ENCODE data around the gene FAM20C.
A peak's percentile ranks its signal among the peaks of the same experiment; 100 is the strongest.
"Not testable (repeated sequence)": the region's sequence is repeated elsewhere in the genome, so short reads cannot be mapped to it uniquely, and the experiment has no call there.

Gene FAM20C

DNA sequence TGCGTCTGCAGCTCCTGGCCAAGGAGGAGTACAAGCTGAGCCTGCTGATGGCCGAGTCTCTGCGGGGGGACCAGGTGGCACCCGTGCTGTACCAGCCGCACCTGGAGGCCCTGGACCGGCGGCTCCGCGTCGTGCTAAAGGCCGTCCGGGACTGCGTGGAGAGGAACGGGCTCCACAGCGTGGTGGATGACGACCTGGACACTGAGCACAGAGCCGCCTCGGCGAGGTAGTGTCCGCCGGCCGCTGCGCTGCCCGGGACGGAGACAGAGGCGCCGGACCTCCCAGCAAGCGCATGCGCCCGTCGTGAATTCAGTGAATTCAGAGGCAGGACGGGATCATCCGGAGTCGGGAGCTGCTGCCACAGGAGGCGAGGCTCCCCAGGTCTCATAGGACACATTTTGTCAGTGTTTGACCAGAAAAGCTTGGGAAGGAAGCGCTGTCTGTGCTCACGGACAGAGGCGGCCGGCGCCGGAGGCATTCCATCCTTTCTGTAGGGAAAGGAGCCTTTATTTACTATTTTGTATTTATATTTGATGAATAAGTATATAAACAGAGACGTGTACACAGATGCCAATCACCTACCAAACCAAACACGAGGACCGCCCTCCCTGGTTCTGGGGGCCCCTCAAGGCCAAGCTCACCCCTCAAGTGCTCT lies 67.5 kb downstream of the FAM20C start:
- TF ChIP-seq CTCF (IDR thresholded peaks at IDR 0.05; ENCODE audit: low read depth, low read length, missing control alignments) = no peak
- H3K4me3 ChIP-seq (replicated peaks; ENCODE audit: low read depth, low read length) = no peak overlapping the region
- no peak for DNase-seq (ENCODE audit: extremely low read depth, low read depth)

DNA sequence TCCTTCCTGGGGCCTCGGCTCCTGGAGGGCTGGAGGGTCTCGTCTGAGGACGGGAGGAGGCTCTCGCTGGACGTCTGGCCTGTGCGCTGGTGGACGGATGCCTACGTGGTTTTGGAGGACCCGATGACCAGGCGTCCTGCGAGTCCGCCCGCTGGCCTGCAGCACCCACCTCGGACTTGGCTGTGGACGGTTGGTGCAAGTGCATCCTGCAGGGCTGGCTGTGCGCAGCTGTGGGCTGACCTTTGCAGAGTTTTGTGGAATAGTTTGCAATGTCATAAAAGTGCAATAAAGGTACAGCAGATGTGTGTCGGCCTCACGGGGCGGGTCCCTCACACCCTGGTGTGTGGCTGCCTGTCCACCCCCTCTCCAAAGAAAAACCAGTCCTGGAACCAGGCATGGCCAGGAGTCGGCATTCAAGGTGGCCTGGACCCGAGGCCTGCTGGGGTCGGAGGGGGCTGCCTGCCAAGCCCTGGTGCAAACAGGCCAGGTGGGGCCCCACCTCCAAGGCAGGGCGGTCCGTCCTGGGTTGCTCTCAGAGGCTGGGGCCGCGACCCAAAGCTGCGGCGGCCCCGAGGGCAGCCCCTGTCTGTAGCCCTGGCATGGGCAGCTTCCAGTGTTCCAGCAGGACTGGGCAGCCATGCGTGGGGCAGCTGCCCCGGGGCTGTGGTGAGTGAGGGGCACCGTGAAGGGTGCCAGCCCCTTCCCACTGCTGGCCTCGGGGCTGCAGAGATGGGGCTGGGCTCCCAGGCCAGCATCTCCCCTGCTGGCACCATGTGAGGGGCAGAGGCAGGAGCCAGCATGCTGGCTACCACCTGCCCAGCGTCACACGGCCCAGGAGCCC lies 68.3 kb downstream of the FAM20C start:
- TF ChIP-seq CTCF (IDR thresholded peaks at IDR 0.05; ENCODE audit: low read depth, low read length, missing control alignments) = no peak
- DNase-seq (ENCODE audit: extremely low read depth, low read depth) = no peak
- no peak overlapping the region for H3K4me3 ChIP-seq (replicated peaks; ENCODE audit: low read depth, low read length)

DNA sequence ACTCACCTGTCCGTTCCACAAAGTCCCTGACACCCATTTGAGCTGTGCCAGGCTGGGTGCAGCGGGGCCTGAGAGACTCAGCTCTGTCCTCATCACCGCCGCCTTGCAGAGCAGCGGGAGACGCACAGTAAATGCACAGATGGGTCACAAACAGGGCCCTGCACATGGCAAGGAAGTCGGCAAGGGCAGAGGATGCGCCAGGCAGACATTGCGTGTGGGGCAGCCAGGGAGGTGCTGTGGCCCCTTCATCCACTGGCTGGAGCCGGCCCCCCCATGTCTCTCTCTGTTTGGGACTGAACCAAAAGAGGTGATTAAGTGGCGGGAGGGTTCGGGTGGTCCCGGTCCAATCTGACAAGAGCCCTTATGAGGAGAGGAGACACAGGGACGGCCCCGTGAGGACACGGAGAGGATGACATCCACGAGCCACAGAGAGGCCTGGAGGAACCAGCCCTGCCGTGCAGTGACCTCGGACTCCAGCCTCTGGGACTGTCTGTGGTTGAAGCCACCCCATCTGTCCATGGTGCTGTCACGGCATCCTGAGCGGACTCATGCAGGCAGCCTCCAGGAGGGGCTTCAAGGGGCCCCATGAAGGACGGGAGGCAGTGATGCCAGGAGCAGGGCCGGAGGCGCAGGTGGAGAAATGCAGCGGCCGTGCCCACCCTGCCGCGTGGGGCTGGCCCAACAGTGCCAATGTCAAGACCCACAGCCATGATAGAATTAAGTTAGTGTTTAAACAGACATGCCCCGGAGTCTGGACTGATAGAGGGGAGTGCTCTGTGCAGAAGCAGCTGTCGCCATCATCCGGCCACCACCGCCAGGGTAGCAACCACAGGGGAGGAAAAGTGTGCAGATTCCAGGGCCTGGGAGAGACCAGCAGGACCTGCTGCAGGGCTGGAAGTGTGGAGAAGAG lies 69.2 kb downstream of the FAM20C start:
- TF ChIP-seq CTCF (IDR thresholded peaks at IDR 0.05; ENCODE audit: low read depth, low read length, missing control alignments) = no peak
- no peak for DNase-seq (ENCODE audit: extremely low read depth, low read depth)
- H3K4me3 ChIP-seq (replicated peaks; ENCODE audit: low read depth, low read length) = no peak overlapping the region

- DNase-seq (ENCODE audit: extremely low read depth, low read depth) = no peak
- no peak for TF ChIP-seq CTCF (IDR thresholded peaks at IDR 0.05; ENCODE audit: low read depth, low read length, missing control alignments)
- H3K4me3 ChIP-seq (replicated peaks; ENCODE audit: low read depth, low read length) = no peak overlapping the region
Observed at GRCh38 chr7:262251-262572, 69.8 kb downstream of the FAM20C start.

DNA sequence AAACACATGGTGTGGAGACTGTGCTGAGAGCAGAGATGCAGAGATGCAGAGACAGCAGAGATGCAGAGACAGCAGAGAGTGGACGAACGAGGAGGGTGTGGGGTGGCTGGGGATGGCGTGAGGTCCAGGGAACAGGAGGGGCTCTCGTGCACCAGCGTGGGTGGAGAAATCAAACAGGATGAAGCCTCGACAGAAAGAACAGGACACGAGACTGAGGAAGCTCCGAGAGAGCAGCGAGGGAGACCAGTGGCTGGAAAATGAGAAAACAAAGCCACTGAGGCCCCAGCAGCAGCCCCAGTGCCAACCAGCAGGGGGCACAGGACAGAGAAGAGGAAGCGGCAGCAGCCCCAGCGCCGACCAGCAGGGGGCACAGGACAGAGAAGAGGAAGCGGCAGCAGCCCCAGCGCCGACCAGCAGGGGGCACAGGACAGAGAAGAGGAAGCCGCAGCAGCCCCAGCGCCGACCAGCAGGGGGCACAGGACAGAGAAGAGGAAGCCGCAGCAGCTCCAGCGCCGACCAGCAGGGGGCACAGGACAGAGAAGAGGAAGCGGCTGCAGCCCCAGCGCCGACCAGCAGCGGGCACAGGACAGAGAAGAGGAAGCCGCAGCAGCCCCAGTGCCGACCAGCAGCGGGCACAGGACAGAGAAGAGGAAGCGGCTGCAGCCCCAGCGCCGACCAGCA lies 70.4 kb downstream of the FAM20C start:
- peak; percentile 33 for TF ChIP-seq CTCF (IDR thresholded peaks at IDR 0.05; ENCODE audit: low read depth, low read length, missing control alignments)
- H3K4me3 ChIP-seq (replicated peaks; ENCODE audit: low read depth, low read length); DNase-seq (ENCODE audit: extremely low read depth, low read depth): not testable (repeated sequence)

Measured in HFF-Myc (cell line).